Brain microvascular endothelial cell (primary cell): ENCODE results near the gene TASOR2.

Experiments used
- DNase-seq: peaks from one replicate; pipeline ENCODE4 v3.0.0-alpha.2; 2020
- H3K27ac ChIP-seq: fragments of 250-450 bp; sonication (Bioruptor Pico); 2 replicates; pipeline ENCODE4 v1.5.1; 2020; ENCODE audit warnings: mild to moderate bottlenecking, moderate library complexity
- H3K27me3 ChIP-seq: fragments of 250-450 bp; sonication (Bioruptor Pico); replicated peaks from 2 replicates; pipeline ENCODE4 v1.5.1; 2020; ENCODE audit warnings: mild to moderate bottlenecking
- H3K36me3 ChIP-seq: fragments of 250-450 bp; sonication (Bioruptor Pico); replicated peaks from 2 replicates; pipeline ENCODE4 v1.5.1; 2020; ENCODE audit warnings: mild to moderate bottlenecking
- H3K4me3 ChIP-seq: 2 replicates; pipeline ENCODE4 v1.5.1; 2011; ENCODE audit warnings: low read depth, mild to moderate bottlenecking, control low read depth, low read length, moderate library complexity
- CTCF ChIP-seq: IDR thresholded peaks from 2 replicates; pipeline ENCODE4 v1.5.1; 2011; ENCODE audit warnings: low read depth, mild to moderate bottlenecking, moderate library complexity, low read length, control low read depth, inconsistent platforms; ENCODE audit errors: missing control alignments
- in situ Hi-C: cut with HindIII; loops from 2 replicates; pipeline ENCODE4 v1.10.0; 2017; ENCODE audit warnings: low sequenced_read_pairs, low pct_ligation_motif_present

TASOR2 gene

GRCh38 chr10:5647507-5648240 lies 37.0 kb upstream of the TASOR2 start:
- DNase-seq, result no peak
- H3K27me3 ChIP-seq, result no peaks in the 10 kb centered on the region
- TF ChIP-seq CTCF, result no peak
- H3K36me3 ChIP-seq, result no peaks in the 10 kb centered on the region
- in situ Hi-C loops, result no loop called here
- no peak overlapping the region for H3K4me3 ChIP-seq
- H3K27ac ChIP-seq, result no peak overlapping the region

GRCh38 chr10:5648494-5649457 lies 35.9 kb upstream of the TASOR2 start:
- no peak for TF ChIP-seq CTCF
- in situ Hi-C loops, result no loop called here
- no peaks in the 10 kb centered on the region for H3K36me3 ChIP-seq

GRCh38 chr10:5649746-5650145 lies 34.9 kb upstream of the TASOR2 start:
- no peak for TF ChIP-seq CTCF
- Histone ChIP-seq H3K36me3 (no peaks in the 10 kb centered on the region), H3K4me3 (no peak overlapping the region), H3K27ac (no peak overlapping the region), H3K27me3 (no peaks in the 10 kb centered on the region)
- in situ Hi-C loops, result no loop called here
- DNase-seq, result no peak

More at GRCh38 chr10:5648494-5649457, 35.9 kb upstream of the TASOR2 start:
- H3K4me3 ChIP-seq, result no peak overlapping the region
- DNase-seq, result no peak
- no peaks in the 10 kb centered on the region for H3K27me3 ChIP-seq
- no peak overlapping the region for H3K27ac ChIP-seq

GRCh38 chr10:5650664-5651387 lies 33.8 kb upstream of the TASOR2 start:
- no peak for TF ChIP-seq CTCF
- in situ Hi-C loops, result no loop called here
- no peaks in the 10 kb centered on the region for H3K36me3 ChIP-seq
- no peak overlapping the region for H3K4me3 ChIP-seq
- H3K27ac ChIP-seq, result no peak overlapping the region
- no peak for DNase-seq
- no peaks in the 10 kb centered on the region for H3K27me3 ChIP-seq

- no peaks in the 10 kb centered on the region for H3K36me3 ChIP-seq
- no peak for DNase-seq
- no peak overlapping the region for H3K27ac ChIP-seq
- H3K27me3 ChIP-seq, result no peaks in the 10 kb centered on the region
- no peak for TF ChIP-seq CTCF
- in situ Hi-C loops, result no loop called here
- H3K4me3 ChIP-seq, result no peak overlapping the region
These were observed 33.3 kb upstream of the TASOR2 start for GRCh38 chr10:5651388-5651764.
